Ishikawa (cell line): ENCODE data around the gene PLEKHA1.

Experiments
- CEBPB ChIP-seq: IDR thresholded peaks from 2 replicates; pipeline ENCODE4 v1.6.1; 2012
- CREB1 ChIP-seq: IDR thresholded peaks from 2 replicates; pipeline ENCODE4 v1.6.1; 2012; ENCODE audit warnings: low read depth
- EGR1 ChIP-seq: IDR thresholded peaks from 2 replicates; pipeline ENCODE4 v1.6.1; 2012
- EP300 ChIP-seq: IDR thresholded peaks from 2 replicates; pipeline ENCODE4 v1.6.1; 2012; ENCODE audit warnings: borderline replicate concordance
- FOXM1 ChIP-seq: IDR thresholded peaks from 2 replicates; pipeline ENCODE4 v1.6.1; 2012; ENCODE audit warnings: low read depth, borderline replicate concordance
- MAX ChIP-seq: IDR thresholded peaks from 2 replicates; pipeline ENCODE4 v1.6.1; 2012
- NFIC ChIP-seq: IDR thresholded peaks from 2 replicates; pipeline ENCODE4 v1.6.1; 2012
- RAD21 ChIP-seq: IDR thresholded peaks from 2 replicates; pipeline ENCODE4 v1.6.1; 2012; ENCODE audit warnings: low read depth
- REST ChIP-seq: IDR thresholded peaks from 2 replicates; pipeline ENCODE4 v1.6.1; 2012; ENCODE audit warnings: low read depth, mild to moderate bottlenecking
- YY1 ChIP-seq: IDR thresholded peaks from 2 replicates; pipeline ENCODE4 v1.6.1; 2012; ENCODE audit warnings: low read depth
- ZBTB7A ChIP-seq: IDR thresholded peaks from 2 replicates; pipeline ENCODE4 v1.6.1; 2012; ENCODE audit warnings: low read depth
- TF ChIP-seq, protein P1 (sequence below): IDR thresholded peaks from 2 replicates; pipeline ENCODE4 v1.6.1; 2012

DNA sequence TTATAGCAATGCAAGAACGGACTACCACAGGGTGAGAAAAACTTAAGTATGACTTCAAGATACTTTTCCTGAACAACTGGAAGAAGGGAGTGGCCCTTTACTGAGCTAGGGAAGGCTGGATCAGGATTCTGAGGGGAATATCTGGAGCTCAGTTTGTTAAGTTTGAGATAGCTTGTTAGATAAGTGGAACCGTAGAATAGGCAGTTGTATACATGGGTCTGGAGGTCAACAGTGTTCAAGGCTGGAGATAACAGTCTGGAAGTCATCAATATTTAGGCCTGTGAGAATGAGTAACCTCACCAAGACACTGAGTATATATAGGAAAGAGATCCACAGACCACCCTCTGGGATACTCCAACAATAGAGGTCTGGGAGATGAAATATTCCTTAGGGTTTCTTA is 7.2 kb downstream of the PLEKHA1 start:
- TF ChIP-seq MAX (no peak), EGR1 (no peak), EP300 (no peak), RAD21 (no peak), NFIC (no peak), ZBTB7A (no peak), CEBPB (no peak), FOXM1 (no peak), YY1 (no peak), REST (no peak), CREB1 (no peak)
- TF ChIP-seq, protein P1, sequence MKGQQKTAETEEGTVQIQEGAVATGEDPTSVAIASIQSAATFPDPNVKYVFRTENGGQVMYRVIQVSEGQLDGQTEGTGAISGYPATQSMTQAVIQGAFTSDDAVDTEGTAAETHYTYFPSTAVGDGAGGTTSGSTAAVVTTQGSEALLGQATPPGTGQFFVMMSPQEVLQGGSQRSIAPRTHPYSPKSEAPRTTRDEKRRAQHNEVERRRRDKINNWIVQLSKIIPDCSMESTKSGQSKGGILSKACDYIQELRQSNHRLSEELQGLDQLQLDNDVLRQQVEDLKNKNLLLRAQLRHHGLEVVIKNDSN: no peak
